ENCODE data around the gene TRAPPC6A.

TRAPPC6A gene

DNA sequence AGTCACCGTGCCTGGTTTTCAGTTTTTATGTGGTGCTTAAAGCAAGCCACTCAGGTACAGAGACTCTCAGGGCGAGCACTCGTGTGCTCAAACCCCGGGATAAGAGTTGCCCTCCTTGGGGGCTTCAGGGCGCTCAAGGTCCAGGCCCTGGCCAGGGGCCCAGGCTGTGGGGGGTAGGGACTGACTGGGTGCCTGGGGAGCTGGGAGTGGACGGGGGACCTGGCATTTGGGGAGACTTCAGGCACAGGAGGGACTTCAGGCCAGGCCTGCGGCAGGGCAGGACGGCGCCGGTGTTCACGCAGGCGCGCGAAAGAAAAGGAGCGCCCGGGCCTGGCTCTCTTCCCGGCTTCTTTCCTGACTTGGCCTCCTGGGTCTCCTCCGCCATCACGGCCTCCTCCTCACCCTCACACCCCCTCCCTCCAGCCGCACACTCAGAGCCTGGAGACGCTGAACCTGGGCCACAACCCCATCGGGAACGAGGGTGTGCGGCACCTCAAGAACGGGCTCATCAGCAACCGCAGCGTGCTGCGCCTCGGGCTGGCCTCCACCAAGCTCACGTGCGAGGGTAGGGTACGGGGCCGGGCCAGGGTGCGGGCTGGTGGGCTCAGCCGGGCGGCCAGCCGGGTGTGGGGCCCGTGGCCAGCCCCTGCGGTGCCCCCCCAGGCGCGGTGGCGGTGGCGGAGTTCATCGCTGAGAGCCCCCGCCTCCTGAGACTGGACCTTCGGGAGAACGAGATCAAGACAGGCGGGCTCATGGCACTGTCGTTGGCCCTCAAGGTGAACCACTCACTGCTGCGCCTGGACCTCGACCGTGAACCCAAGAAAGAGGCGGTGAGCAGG lies 33.4 kb downstream of the TRAPPC6A start:
- TF ChIP-seq GATA2 (IDR thresholded peaks at IDR 0.05; ENCODE audit: low read depth, low read length) = no peak
- no peak for TF ChIP-seq GATA3 (IDR thresholded peaks at IDR 0.05; ENCODE audit: low read depth, low read length)

DNA sequence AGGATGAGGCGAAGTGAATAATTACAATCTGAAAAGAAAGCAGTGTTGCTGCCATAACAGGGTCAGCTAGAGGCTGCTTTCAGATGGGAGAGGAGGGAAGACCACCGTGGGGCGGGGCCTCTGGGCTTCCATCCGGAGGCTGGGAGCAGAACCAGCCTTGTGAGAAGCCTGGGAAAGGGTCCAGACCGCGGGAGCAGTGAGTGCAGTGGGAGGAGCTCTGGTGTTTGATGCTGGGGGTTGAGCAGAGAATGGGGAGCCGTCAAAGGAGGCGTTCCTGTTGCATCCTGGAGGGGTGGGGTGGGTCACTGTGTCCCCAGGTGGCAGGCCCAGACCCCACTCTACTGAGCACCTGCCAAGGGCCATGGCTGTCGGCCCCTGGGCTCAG lies 35.3 kb downstream of the TRAPPC6A start:
- TF ChIP-seq GATA3 (IDR thresholded peaks at IDR 0.05; ENCODE audit: low read depth, low read length) (no peak), GATA2 (IDR thresholded peaks at IDR 0.05; ENCODE audit: low read depth, low read length) (no peak)

GRCh38 chr19:45142016-45142725 lies 35.9 kb downstream of the TRAPPC6A start:
- TF ChIP-seq GATA2 (IDR thresholded peaks at IDR 0.05; ENCODE audit: low read depth, low read length) = no peak
- no peak for TF ChIP-seq GATA3 (IDR thresholded peaks at IDR 0.05; ENCODE audit: low read depth, low read length)

- TF ChIP-seq GATA3 (IDR thresholded peaks at IDR 0.05; ENCODE audit: low read depth, low read length) = no peak
- TF ChIP-seq GATA2 (IDR thresholded peaks at IDR 0.05; ENCODE audit: low read depth, low read length) = no peak
Observed at GRCh38 chr19:45141203-45141900, 36.7 kb downstream of the TRAPPC6A start.

DNA sequence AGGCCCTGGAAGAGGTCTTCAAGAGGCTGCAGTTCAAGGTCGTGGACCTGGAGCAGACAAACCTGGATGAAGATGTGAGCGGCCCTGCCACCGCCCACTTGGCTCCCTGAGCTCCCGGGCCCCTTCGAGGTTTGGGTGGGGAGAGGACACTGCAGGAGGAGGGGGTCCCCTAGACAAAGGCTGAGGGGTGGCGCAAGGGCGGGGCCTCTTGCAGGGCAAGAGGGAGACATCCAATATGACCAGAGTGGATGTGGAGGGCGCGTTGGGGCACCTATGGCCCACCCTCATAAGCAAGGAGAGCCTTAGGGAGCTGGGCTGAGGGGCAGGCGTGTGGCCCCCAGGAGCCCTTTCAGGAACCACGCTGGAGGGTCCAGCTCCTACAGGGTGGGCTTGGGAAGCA lies 37.5 kb downstream of the TRAPPC6A start:
- TF ChIP-seq GATA2 (IDR thresholded peaks at IDR 0.05; ENCODE audit: low read depth, low read length) (no peak), GATA3 (IDR thresholded peaks at IDR 0.05; ENCODE audit: low read depth, low read length) (no peak)

GRCh38 chr19:45140144-45140503 lies 37.9 kb downstream of the TRAPPC6A start:
- TF ChIP-seq GATA2 (IDR thresholded peaks at IDR 0.05; ENCODE audit: low read depth, low read length) (no peak), GATA3 (IDR thresholded peaks at IDR 0.05; ENCODE audit: low read depth, low read length) (no peak)

GRCh38 chr19:45139286-45140143 lies 38.5 kb downstream of the TRAPPC6A start:
- TF ChIP-seq GATA3 (IDR thresholded peaks at IDR 0.05; ENCODE audit: low read depth, low read length) (no peak), GATA2 (IDR thresholded peaks at IDR 0.05; ENCODE audit: low read depth, low read length) (no peak)

DNA sequence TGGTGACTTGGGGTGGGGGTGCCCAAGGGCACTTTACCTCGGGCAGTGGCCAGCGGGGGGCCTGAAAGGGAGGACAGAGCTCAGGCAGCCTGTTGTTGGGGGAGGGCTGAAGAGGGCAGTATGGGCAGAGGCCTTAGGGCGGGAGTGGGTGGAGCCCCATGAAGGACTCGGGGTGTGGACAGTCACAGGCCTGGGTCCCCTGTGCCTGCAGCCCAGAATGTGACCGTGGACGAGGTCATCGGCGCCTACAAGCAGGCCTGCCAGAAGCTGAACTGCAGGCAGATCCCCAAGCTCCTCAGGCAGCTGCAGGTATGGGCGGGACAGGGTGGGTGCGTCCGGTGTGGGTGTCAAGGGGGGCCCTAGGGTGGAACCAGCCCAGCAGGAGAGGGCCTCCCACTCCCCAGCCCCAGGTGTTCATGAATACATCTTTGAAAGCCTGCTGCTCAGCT lies 39.7 kb downstream of the TRAPPC6A start:
- TF ChIP-seq GATA3 (IDR thresholded peaks at IDR 0.05; ENCODE audit: low read depth, low read length) = no peak
- TF ChIP-seq GATA2 (IDR thresholded peaks at IDR 0.05; ENCODE audit: low read depth, low read length) = no peak

DNA sequence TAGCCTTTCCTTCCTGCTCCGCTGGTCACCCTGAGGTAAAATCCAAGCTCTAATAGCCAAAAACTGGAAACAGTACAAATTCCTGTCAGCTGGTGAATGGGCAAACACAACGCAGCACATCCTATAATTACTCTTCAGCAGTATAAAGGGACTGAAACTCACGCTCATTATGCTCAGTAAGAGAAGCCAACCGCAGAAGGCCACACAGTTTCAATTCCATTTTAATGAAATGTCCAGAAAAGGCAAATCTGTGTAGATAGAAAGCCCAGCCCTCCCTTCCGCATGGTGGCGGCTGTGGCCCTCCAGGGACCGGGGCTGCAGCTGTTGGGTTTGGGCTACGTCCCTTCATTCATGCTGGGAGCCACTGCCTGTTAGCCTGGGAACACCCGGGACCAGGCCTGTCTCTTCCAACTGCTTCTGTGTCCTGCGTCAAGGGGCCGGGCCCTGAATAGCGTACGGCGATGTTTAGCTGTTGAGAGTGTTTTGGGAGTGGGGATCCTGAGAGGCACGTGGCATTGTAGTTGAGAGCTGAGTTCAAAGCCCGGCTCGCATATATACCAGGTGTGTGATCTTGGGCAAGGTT lies 40.8 kb downstream of the TRAPPC6A start:
- TF ChIP-seq GATA3 (IDR thresholded peaks at IDR 0.05; ENCODE audit: low read depth, low read length) (no peak), GATA2 (IDR thresholded peaks at IDR 0.05; ENCODE audit: low read depth, low read length) (no peak)

- no peak for TF ChIP-seq GATA3 (IDR thresholded peaks at IDR 0.05; ENCODE audit: low read depth, low read length)
- TF ChIP-seq GATA2 (IDR thresholded peaks at IDR 0.05; ENCODE audit: low read depth, low read length) = no peak
Observed at GRCh38 chr19:45136507-45137178, 41.4 kb downstream of the TRAPPC6A start.

GRCh38 chr19:45135176-45135885 lies 42.7 kb downstream of the TRAPPC6A start:
- TF ChIP-seq GATA2 (IDR thresholded peaks at IDR 0.05; ENCODE audit: low read depth, low read length) = no peak
- TF ChIP-seq GATA3 (IDR thresholded peaks at IDR 0.05; ENCODE audit: low read depth, low read length) = no peak

GRCh38 chr19:45133661-45134060 lies 44.4 kb downstream of the TRAPPC6A start:
- no peak for TF ChIP-seq GATA3 (IDR thresholded peaks at IDR 0.05; ENCODE audit: low read depth, low read length)
- no peak for TF ChIP-seq GATA2 (IDR thresholded peaks at IDR 0.05; ENCODE audit: low read depth, low read length)
